Endothelial cell of umbilical vein (primary cell): ENCODE results near the gene KCTD17. TPM values are rescaled to one million over a fixed set of nuclear protein-coding genes. Genes with fewer than 3 reads are reported as not detected.

Experiments
- BruUV-seq: library from RNA; stranded (reverse); fragments of 400-500 nt; replicated peaks from 2 replicates; lab custom pipeline; 2021; lab: Mats Ljungman, UMichigan
- CTCF ChIA-PET: fragments of 300-600, 350-600 bp; sonication (Branson Sonifier 250); formaldehyde crosslinking; loops from one replicate; lab custom pipeline; 2021; ENCODE audit warnings: antibody characterized with exemption, inconsistent platforms; lab: Charles Lee
- POLR2A ChIA-PET: fragments of 300-600, 350-600 bp; sonication (Branson Sonifier 250); formaldehyde crosslinking; loops from one replicate; lab custom pipeline; 2021; ENCODE audit warnings: antibody characterized with exemption, inconsistent platforms; lab: Charles Lee
- DNase-seq: peaks from one replicate; pipeline ENCODE4 v3.0.0-alpha.2; 2011; ENCODE audit warnings: low read depth, low spot score
- FAIRE-seq: peaks from 2 replicates; lab custom pipeline; 2011; peaks lifted over from hg19 to GRCh38; lab: Jason Lieb, UNC
- H2AFZ ChIP-seq: 2 replicates; pipeline ENCODE4 v1.6.0; 2012; ENCODE audit warnings: low read depth, low read length, control low read depth, inconsistent platforms
- H3K27ac ChIP-seq: 2 replicates; pipeline ENCODE4 v1.5.1; 2011; ENCODE audit warnings: low read depth, mild to moderate bottlenecking, control low read depth, low read length, moderate library complexity; ENCODE audit not compliant: insufficient read depth
- H3K27me3 ChIP-seq, 2 experiments: 2 replicates each; pipeline versions ENCODE4 v1.6.0 to v1.6.1; 2011; ENCODE audit warnings: low read length in 2 of 2, mixed read lengths in 1 of 2; ENCODE audit not compliant: control insufficient read depth in 2 of 2, insufficient read depth in 2 of 2
- H3K36me3 ChIP-seq, 2 experiments: 2 replicates in 1 of 2; 3 replicates in 1 of 2; pipeline ENCODE4 v1.5.1; 2011; ENCODE audit warnings: low read length in 2 of 2, mild to moderate bottlenecking in 1 of 2, moderate library complexity in 1 of 2; ENCODE audit not compliant: control insufficient read depth in 2 of 2, insufficient read depth in 2 of 2; ENCODE audit errors: extremely low read depth in 1 of 2
- H3K4me1 ChIP-seq: 3 replicates; pipeline ENCODE4 v1.5.1; 2011; ENCODE audit warnings: mild to moderate bottlenecking, low read length; ENCODE audit not compliant: control insufficient read depth, insufficient read depth; ENCODE audit errors: extremely low read depth
- H3K4me2 ChIP-seq: 2 replicates; pipeline ENCODE4 v1.6.1; 2011; ENCODE audit warnings: low read length, control low read depth, mixed read lengths; ENCODE audit not compliant: insufficient read depth
- H3K4me3 ChIP-seq, 3 experiments: fragments of 200-600 bp in 1 of 3; sonication (generic), shearing (Covaris generic) in 1 of 3; replicated peaks in 1 of 3; 2 replicates each; pipeline ENCODE4 v1.5.1; 2011 to 2016; ENCODE audit warnings: control low read depth in 3 of 3, low read length in 3 of 3, mild to moderate bottlenecking in 2 of 3, inconsistent platforms in 1 of 3, low read depth in 1 of 3, moderate library complexity in 1 of 3; ENCODE audit not compliant: insufficient read depth in 1 of 3
- H3K79me2 ChIP-seq: 2 replicates; pipeline ENCODE4 v1.6.0; 2012; ENCODE audit warnings: low read length, inconsistent platforms; ENCODE audit not compliant: control insufficient read depth, insufficient read depth
- H3K9ac ChIP-seq: replicated peaks from 2 replicates; pipeline ENCODE3; 2011; ENCODE audit warnings: low read length, control low read depth; ENCODE audit not compliant: insufficient read depth; ENCODE audit errors: extremely low read depth
- H3K9me1 ChIP-seq: replicated peaks from 3 replicates; pipeline ENCODE4 v1.6.0; 2011; ENCODE audit warnings: mild to moderate bottlenecking, low read length; ENCODE audit not compliant: control insufficient read depth, insufficient read depth; ENCODE audit errors: extremely low read depth
- H3K9me3 ChIP-seq: replicated peaks from 2 replicates; pipeline ENCODE4 v1.5.1; 2012; ENCODE audit warnings: low read length, inconsistent platforms; ENCODE audit not compliant: control insufficient read depth, insufficient read depth
- H4K20me1 ChIP-seq: replicated peaks from 2 replicates; pipeline ENCODE3; 2011; ENCODE audit warnings: mild to moderate bottlenecking, low read length; ENCODE audit not compliant: control insufficient read depth, insufficient read depth; ENCODE audit errors: extremely low read depth
- CTCF ChIP-seq, 2 donors: IDR thresholded peaks; 1 replicate in 1 of 2; 2 replicates in 1 of 2; pipeline ENCODE4 v1.5.1; 2011; ENCODE audit warnings: low read length in 2 of 2, mild to moderate bottlenecking in 2 of 2, moderate library complexity in 2 of 2, control low read depth in 1 of 2, inconsistent platforms in 1 of 2, low read depth in 1 of 2; ENCODE audit not compliant: insufficient read depth in 1 of 2; ENCODE audit errors: extremely low read depth in 1 of 2
- EZH2 ChIP-seq: IDR thresholded peaks from 2 replicates; pipeline ENCODE4 v1.6.1; 2012; ENCODE audit warnings: borderline replicate concordance, low read depth, mild to moderate bottlenecking, moderate library complexity, low read length, inconsistent platforms; ENCODE audit not compliant: severe bottlenecking
- FOS ChIP-seq: IDR thresholded peaks from 2 replicates; pipeline ENCODE4 v1.6.1; 2011; ENCODE audit warnings: mild to moderate bottlenecking, low read length, moderate library complexity, borderline replicate concordance; ENCODE audit not compliant: insufficient read depth
- GATA2 ChIP-seq: IDR thresholded peaks from 2 replicates; pipeline ENCODE4 v1.7.0; 2011; ENCODE audit warnings: low read depth, mild to moderate bottlenecking, moderate library complexity, mixed read lengths, low read length; ENCODE audit not compliant: insufficient read length, insufficient read depth
- MAX ChIP-seq: IDR thresholded peaks from 2 replicates; pipeline ENCODE4 v1.6.1; 2011; ENCODE audit not compliant: insufficient read depth, insufficient read length
- MYC ChIP-seq: IDR thresholded peaks from one replicate; pipeline ENCODE4 v1.6.1; 2011; ENCODE audit warnings: mild to moderate bottlenecking, low read depth, low read length
- POLR2A ChIP-seq: IDR thresholded peaks from 2 replicates; pipeline ENCODE4 v1.6.1; 2012; ENCODE audit warnings: low read depth, mild to moderate bottlenecking, control low read depth, low read length
- dilution Hi-C: fragments of 300-500 bp; cut with MboI; formaldehyde crosslinking; loops from one replicate; pipeline ENCODE4 v1.15.0; 2019; ENCODE audit warnings: low sequenced_read_pairs; ENCODE audit not compliant: extremely low pct_ligation_motif_present
- intact Hi-C: fragments of 100-400 bp; cut with micrococcal nuclease; formaldehyde crosslinking; loops from one replicate; pipeline ENCODE4 v1.10.0; 2022
- polyA plus RNA-seq, 4 experiments: library from polyadenylated mRNA; depleted of rRNA in 3 of 4; stranded (reverse) in 3 of 4; unstranded in 1 of 4; fragments of >200 nt; gene quantifications; 2 replicates each; pipeline versions ENCODE4 v1.2.1 to v1.2.3, GENCODE V29; 2011 to 2012; ENCODE audit warnings: missing spikeins in 1 of 4
- total RNA-seq: library from RNA; stranded (reverse); gene quantifications from 2 replicates; pipeline ENCODE4 v1.2.3, GENCODE V29; 2021

The KCTD17 gene
- total and polyA plus RNA-seq, 2 donors (not counting 3 experiments of a cell fraction or from before 2014, with no cell fraction given), result 59.2 to 73.0 TPM

- ChIA-PET POLR2A (no interaction called here), CTCF (interaction anchor here (0.7 to 2.5 kb wide), 4 partner anchors 9 to 121 kb away, joined by 3 to 45 read pairs (median 6); no protein-coding TSS in a partner anchor)
- dilution Hi-C loops (no loop called here), intact Hi-C loops (loop anchor here (1.0 to 2.0 kb wide), 4 partner anchors 88 to 379 kb away; no protein-coding TSS in a partner anchor)
- Histone ChIP-seq H3K9me3 (no peaks in the 10 kb centered on the region), H3K27me3 (peaks cover 0 to 6% of the 10 kb centered on the region in 2 experiments), H3K9ac (no peak overlapping the region), H3K79me2 (no peaks in the 10 kb centered on the region), H4K20me1 (no peaks in the 10 kb centered on the region), H3K36me3 (no peaks in the 10 kb centered on the region), H3K9me1 (no peaks in the 10 kb centered on the region), H3K4me3 (no peak overlapping the region), H3K27ac (no peak overlapping the region), H3K4me1 (peaks cover 9% of the 10 kb centered on the region), H2AFZ (peak overlapping the region; percentile 14), H3K4me2 (no peak overlapping the region)
- no TSS peak for BruUV-seq
- TF ChIP-seq CTCF (IDR thresholded peaks at IDR 0.05; ENCODE audit: extremely low read depth in 1 of 2, insufficient read depth in 1 of 2, low read depth in 1 of 2, low read length in 2 of 2) (peak; percentile 98 to 99), MYC (no peak), EZH2 (no peak), POLR2A (no peak), MAX (no peak), GATA2 (no peak), FOS (no peak)
- DNase-seq (peak; percentile 38), FAIRE-seq (peak; percentile 46)
Measured at GRCh38 chr22:37077802-37078448, 26.4 kb downstream of the KCTD17 start.
